Activated CD8-positive, alpha-beta memory T cell treated with anti-CD3 and anti-CD28 coated beads for 1 hour (primary cell): ENCODE results near the gene LENEP.

Experiments used
- DNase-seq, 2 donors: peaks; one replicate each; pipeline ENCODE4 v3.0.0-alpha.2; 2020; ENCODE audit warnings: low read depth in 1 of 2; ENCODE audit errors: extremely low read depth in 1 of 2

LENEP gene

GRCh38 chr1:154998201-154998780 lies 4.9 kb downstream of the LENEP start:
- DNase-seq = no peak

GRCh38 chr1:154998818-154999570 lies 5.6 kb downstream of the LENEP start:
- peak; percentile 46 to 51 for DNase-seq

GRCh38 chr1:154999571-155000410 lies 6.4 kb downstream of the LENEP start:
- no peak for DNase-seq

- no peak for DNase-seq
These were observed 7.0 kb downstream of the LENEP start for GRCh38 chr1:155000411-155000725.

- peak; percentile 48 to 67 for DNase-seq
These were observed 7.5 kb downstream of the LENEP start for GRCh38 chr1:155000726-155001424.

- DNase-seq = no peak
These were observed 8.0 kb downstream of the LENEP start for GRCh38 chr1:155001425-155001674.

- peak; percentile 93 to 96 for DNase-seq
These were observed 8.5 kb downstream of the LENEP start for GRCh38 chr1:155001675-155002463.

- DNase-seq = no peak
These were observed 9.3 kb downstream of the LENEP start, which contains the start of gene ZBTB7B for GRCh38 chr1:155002464-155003226. ZBTB7B (plus strand) TSS chr1:155002802; CDS start chr1:155014661, 11,859 bp downstream.

- no peak for DNase-seq
These were observed 9.9 kb downstream of the LENEP start for GRCh38 chr1:155003227-155003765.

GRCh38 chr1:155003766-155004351 lies 10.5 kb downstream of the LENEP start:
- DNase-seq = no peak

GRCh38 chr1:155004352-155005075 lies 11.1 kb downstream of the LENEP start:
- no peak for DNase-seq

GRCh38 chr1:155005076-155006011 lies 12.0 kb downstream of the LENEP start:
- no peak for DNase-seq

GRCh38 chr1:155006601-155007101 lies 13.3 kb downstream of the LENEP start:
- DNase-seq = no peak

- DNase-seq = no peak
These were observed 14.0 kb downstream of the LENEP start for GRCh38 chr1:155007251-155007828.

- DNase-seq = no peak
These were observed 14.9 kb downstream of the LENEP start for GRCh38 chr1:155008015-155008941.

- no peak for DNase-seq
These were observed 15.9 kb downstream of the LENEP start for GRCh38 chr1:155009221-155009711.
